Measurements from ENCODE around the gene ATRX.
"Not testable (repeated sequence)": the region's sequence is repeated elsewhere in the genome, so short reads cannot be mapped to it uniquely, and the experiment has no call there.

The ATRX gene

DNA sequence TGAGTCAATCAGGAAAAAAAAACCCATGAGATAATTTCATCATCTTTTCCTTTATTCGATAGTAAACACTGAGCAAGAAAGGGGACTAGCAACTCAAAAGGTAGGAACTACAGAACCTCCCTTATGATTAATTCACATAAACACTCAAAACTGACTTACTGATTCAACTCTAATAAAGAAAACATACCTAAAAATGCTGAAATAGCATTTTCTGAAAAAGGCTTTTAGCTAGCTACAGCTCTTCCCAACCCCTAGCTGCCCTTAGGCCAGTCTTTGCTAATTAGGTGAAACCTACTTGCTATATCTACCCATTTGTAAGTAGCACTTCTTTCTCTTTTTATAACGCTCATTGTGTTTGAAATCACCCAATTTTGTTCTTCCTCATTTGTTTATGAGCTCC lies 150.6 kb downstream of the ATRX start:
- DNase-seq (ENCODE audit: low read depth, low spot score) = no peak
- no peak overlapping the region for H3K4me3 ChIP-seq (ENCODE audit: low read length)

GRCh38 chrX:77628294-77629025 lies 157.6 kb downstream of the ATRX start:
- H3K4me3 ChIP-seq (ENCODE audit: low read length) = no peak overlapping the region
- no peak for DNase-seq (ENCODE audit: low read depth, low spot score)

GRCh38 chrX:77622672-77623071 lies 163.3 kb downstream of the ATRX start:
- DNase-seq (ENCODE audit: low read depth, low spot score) = no peak
- H3K4me3 ChIP-seq (ENCODE audit: low read length) = no peak overlapping the region

DNA sequence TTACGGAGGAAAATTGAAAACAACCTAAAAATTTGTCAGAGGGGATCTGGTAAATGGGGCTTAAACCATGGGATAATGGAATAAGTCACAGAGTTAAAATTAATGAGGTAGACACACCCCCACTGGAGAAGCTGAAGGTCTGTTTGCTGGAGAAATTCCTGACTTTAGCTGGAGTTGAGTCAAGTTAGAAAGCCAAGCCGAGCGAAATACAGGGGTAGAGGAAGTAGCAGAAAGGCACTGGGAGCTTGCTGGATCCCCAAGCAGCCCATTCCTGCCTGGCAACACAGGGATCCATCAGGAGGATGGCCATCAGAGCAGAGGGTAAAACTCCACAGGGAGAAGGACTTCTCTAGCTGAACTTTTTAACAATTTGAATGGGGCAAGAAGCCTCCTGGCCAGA lies 163.8 kb downstream of the ATRX start:
- DNase-seq (ENCODE audit: low read depth, low spot score) = no peak
- no peak overlapping the region for H3K4me3 ChIP-seq (ENCODE audit: low read length)

- DNase-seq (ENCODE audit: low read depth, low spot score); H3K4me3 ChIP-seq (ENCODE audit: low read length): not testable (repeated sequence)
Measured at GRCh38 chrX:77621453-77621852, 164.6 kb downstream of the ATRX start.

DNA sequence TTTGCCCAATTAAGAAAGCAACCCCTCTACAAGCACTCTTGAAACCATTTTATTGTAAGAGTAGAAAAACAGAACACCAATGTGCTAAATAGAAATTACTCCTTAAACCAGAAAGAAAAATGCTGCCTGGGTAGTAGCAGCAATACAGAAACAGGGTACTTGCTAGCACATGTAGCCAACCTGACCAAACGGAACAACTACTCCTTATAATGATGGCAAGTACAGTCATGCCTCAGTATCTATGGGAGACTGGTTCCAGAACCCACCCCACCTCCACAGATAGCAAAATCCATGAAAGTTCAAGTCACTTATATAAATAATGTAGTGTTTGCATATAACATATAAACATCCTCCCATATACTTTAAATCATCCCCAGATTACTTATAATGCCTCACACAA lies 168.8 kb downstream of the ATRX start:
- no peak for DNase-seq (ENCODE audit: low read depth, low spot score)
- H3K4me3 ChIP-seq (ENCODE audit: low read length) = no peak overlapping the region

DNA sequence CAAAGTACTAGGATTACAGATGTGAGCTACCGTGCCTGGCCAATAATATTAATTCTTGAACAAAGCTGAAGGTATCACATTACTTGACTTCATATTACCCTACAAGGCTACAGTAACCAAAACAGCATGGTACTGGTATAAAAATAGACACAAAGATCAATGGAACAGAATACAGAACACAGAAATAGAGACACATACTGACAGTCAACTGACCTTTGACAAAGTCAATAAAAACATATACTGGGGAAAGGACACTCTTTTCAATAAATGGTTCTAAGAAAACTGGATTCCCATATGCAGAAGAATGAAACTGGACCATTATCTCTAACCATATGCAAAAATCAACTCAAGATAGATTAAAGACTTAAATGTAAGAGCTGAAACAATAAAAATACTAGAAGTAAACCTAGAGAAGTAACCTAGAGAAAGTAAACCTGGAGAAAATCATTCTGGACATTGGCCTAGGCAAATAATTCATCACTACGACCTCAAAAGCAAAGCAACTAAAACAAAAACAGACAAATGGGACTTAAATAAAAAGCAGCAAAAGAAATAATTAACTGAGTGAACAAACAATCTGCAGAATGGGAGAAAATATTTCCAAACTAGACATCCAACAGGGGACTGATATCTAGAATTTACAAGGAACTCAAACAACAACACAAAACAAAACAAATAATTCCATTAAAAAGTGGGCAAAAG lies 182.2 kb downstream of the ATRX start:
- no peak overlapping the region for H3K4me3 ChIP-seq (ENCODE audit: low read length)
- no peak for DNase-seq (ENCODE audit: low read depth, low spot score)

- no peak overlapping the region for H3K4me3 ChIP-seq (ENCODE audit: low read length)
- DNase-seq (ENCODE audit: low read depth, low spot score) = no peak
Measured at GRCh38 chrX:77597511-77597910, 188.5 kb downstream of the ATRX start.

DNA sequence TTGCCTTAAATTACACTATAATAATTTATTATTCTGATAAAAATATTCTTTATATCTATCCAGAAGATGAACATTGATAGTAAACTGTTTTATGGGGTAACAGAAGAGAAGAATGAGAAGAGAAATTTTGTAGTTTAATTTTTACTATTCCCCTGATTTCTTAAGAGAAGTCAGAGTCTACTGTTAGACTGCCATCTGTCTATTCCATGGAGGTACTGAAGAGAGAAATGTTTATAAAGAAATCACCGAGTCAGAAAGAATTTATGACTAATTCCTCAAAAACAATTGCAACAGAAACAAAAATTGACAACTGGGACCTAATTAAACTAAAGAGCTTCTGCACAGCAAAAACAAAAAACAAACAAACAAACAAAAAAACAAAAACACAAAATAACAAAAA lies 188.9 kb downstream of the ATRX start:
- DNase-seq (ENCODE audit: low read depth, low spot score) = no peak
- no peak overlapping the region for H3K4me3 ChIP-seq (ENCODE audit: low read length)

DNA sequence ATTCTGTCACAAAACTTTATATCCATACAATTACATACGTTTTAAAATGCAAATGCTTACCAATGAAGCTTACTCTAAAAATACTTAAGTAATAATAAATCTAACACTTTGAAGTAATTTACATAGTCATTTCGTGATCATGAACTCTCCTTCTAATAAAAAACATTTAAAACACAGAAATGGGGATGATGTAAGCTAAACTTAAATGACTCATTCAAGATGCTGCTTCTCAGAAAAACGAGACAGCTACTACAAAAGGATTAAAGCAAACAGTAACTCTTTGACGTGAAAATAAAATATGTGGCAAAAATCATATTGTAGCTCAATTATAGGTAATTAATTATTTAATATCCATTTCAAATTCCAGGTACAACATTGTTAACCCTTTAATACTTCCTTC lies 190.2 kb downstream of the ATRX start:
- no peak for DNase-seq (ENCODE audit: low read depth, low spot score)

GRCh38 chrX:77572322-77572721 lies 213.7 kb downstream of the ATRX start:
- no peak for DNase-seq (ENCODE audit: low read depth, low spot score)
- H3K4me3 ChIP-seq (ENCODE audit: low read length) = no peak overlapping the region

More for the DNA sequence above, 190.2 kb downstream of the ATRX start:
- no peak overlapping the region for H3K4me3 ChIP-seq (ENCODE audit: low read length)

- H3K4me3 ChIP-seq (ENCODE audit: low read length) = no peak overlapping the region
- no peak for DNase-seq (ENCODE audit: low read depth, low spot score)
Measured at GRCh38 chrX:77565278-77565677, 220.7 kb downstream of the ATRX start.

DNA sequence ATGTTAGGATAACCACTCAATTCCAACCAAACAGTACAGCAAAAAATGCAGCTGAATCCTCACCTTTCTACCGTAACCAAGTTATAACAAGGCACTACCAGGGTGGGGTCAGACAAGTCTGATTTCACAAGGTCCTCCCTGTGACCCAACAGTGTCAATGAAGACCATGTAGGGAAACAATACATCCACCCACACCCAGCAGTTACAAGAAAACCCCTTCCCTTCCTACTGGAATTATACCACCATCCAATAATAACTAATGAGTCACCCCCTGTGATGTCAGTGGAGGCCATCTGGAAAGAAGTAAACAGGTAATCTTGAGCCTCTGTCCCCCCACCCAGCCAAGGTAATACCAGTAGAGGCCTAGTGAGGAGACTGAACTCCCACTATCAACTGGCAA lies 221.2 kb downstream of the ATRX start:
- no peak overlapping the region for H3K4me3 ChIP-seq (ENCODE audit: low read length)
- DNase-seq (ENCODE audit: low read depth, low spot score) = no peak

- H3K4me3 ChIP-seq (ENCODE audit: low read length) = no peak overlapping the region
- DNase-seq (ENCODE audit: low read depth, low spot score) = no peak
Measured at GRCh38 chrX:77561372-77561771, 224.6 kb downstream of the ATRX start.

- DNase-seq (ENCODE audit: low read depth, low spot score) = no peak
- H3K4me3 ChIP-seq (ENCODE audit: low read length) = no peak overlapping the region
Measured at GRCh38 chrX:77556276-77556675, 229.7 kb downstream of the ATRX start.

- no peak for DNase-seq (ENCODE audit: low read depth, low spot score)
- H3K4me3 ChIP-seq (ENCODE audit: low read length) = no peak overlapping the region
Measured at GRCh38 chrX:77548751-77549150, 237.3 kb downstream of the ATRX start.

- not testable (repeated sequence) for H3K4me3 ChIP-seq (ENCODE audit: low read length); DNase-seq (ENCODE audit: low read depth, low spot score)
Measured at GRCh38 chrX:77539778-77540177, 246.2 kb downstream of the ATRX start.

- H3K4me3 ChIP-seq (ENCODE audit: low read length); DNase-seq (ENCODE audit: low read depth, low spot score): not testable (repeated sequence)
Measured at GRCh38 chrX:77531261-77531660, 254.8 kb downstream of the ATRX start.

- DNase-seq (ENCODE audit: low read depth, low spot score) = no peak
- H3K4me3 ChIP-seq (ENCODE audit: low read length) = no peak overlapping the region
Measured at GRCh38 chrX:77528034-77528433, 258.0 kb downstream of the ATRX start.

- no peak for DNase-seq (ENCODE audit: low read depth, low spot score)
Measured at GRCh38 chrX:77527233-77528001, 258.6 kb downstream of the ATRX start.

More at GRCh38 chrX:77527233-77528001, 258.6 kb downstream of the ATRX start:
- H3K4me3 ChIP-seq (ENCODE audit: low read length) = no peak overlapping the region

Data from Jurkat, Clone E6-1 (cell line).